GM20431 (cell line): ENCODE data around the gene LACC1.

ENCODE experiments used
- in situ Hi-C: fragments of 300-500 bp; cut with MseI, MboI; formaldehyde crosslinking; loops from one replicate; pipeline ENCODE4 v1.15.0; 2020; ENCODE audit warnings: low sequenced_read_pairs; ENCODE audit not compliant: unreplicated experiment

The LACC1 gene

GRCh38 chr13:43937839-43938238 is 58.1 kb downstream of the LACC1 start:
- in situ Hi-C loops = no loop called here

- in situ Hi-C loops = no loop called here
Observed at GRCh38 chr13:43938449-43938848, 58.7 kb downstream of the LACC1 start.

GRCh38 chr13:43939086-43939485 is 59.4 kb downstream of the LACC1 start:
- in situ Hi-C loops = no loop called here

GRCh38 chr13:43942286-43942685 is 62.6 kb downstream of the LACC1 start:
- in situ Hi-C loops = no loop called here
